ENCODE data around the gene KRTAP9-7. TPM values are rescaled to one million over a fixed set of nuclear protein-coding genes. Genes with fewer than 3 reads are reported as not detected.
A peak's percentile ranks its signal among the peaks of the same experiment; 100 is the strongest.

KRTAP9-7 gene
- total RNA-seq, 1 experiment from 2014 or later: not detected

- peak; percentile 83 for DNase-seq
- no peak overlapping the region for H3K18ac ChIP-seq (ENCODE audit: insufficient read length, low read depth, low read length)
- no peak overlapping the region for H4K8ac ChIP-seq (replicated peaks; ENCODE audit: insufficient read length, low read depth, low read length)
- no peak overlapping the region for H3K56ac ChIP-seq (ENCODE audit: insufficient read length, low read depth, low read length)
- H3K4me1 Mint-ChIP-seq: peaks cover 3 to 4% of the 10 kb centered on the region in 2 experiments; a peak in 2 of 4 replicates
- H3K27me3 ChIP-seq (ENCODE audit: insufficient read depth, low read length): no peaks in the 10 kb centered on the region
- H3K4me2 ChIP-seq (ENCODE audit: insufficient read depth, insufficient read length, low read length): no peak overlapping the region
- no peaks in the 10 kb centered on the region for H3K79me2 ChIP-seq (ENCODE audit: insufficient read depth, low read length)
- peaks cover 2% of the 10 kb centered on the region; the same call in 1 of the 2 replicates for H3K27me3 Mint-ChIP-seq (ENCODE audit: low read depth)
- H3K4ac ChIP-seq (ENCODE audit: low read depth, low read length): no peak overlapping the region
- no peak overlapping the region for H2BK5ac ChIP-seq (ENCODE audit: insufficient read length, low read length)
- H3T11ph ChIP-seq (ENCODE audit: low read length): no peak overlapping the region
- H3K9ac ChIP-seq (ENCODE audit: extremely low read depth, insufficient read length, low read length): no peak overlapping the region
- 0 out of 5 replicates have a peak overlapping the region, but pooled peaks of 1 of the 2 experiments have one; percentile 16 for H3K4me3 Mint-ChIP-seq
- H4K5ac ChIP-seq (ENCODE audit: insufficient read length, low read depth, low read length): no peak overlapping the region
- peak overlapping the region in 1 of 3 experiments; percentile 76; a peak in 1 of 7 replicates for H3K27ac Mint-ChIP-seq
- WGBS (ENCODE audit: extremely low coverage, insufficient read length, low lambda C conversion rate): no CpG with 5 or more reads among the region's 16 CpGs
- no peaks in the 10 kb centered on the region for H3K4me1 ChIP-seq (ENCODE audit: insufficient read depth, low read length)
- H2BK12ac ChIP-seq (ENCODE audit: insufficient read length, low read depth, low read length): no peak overlapping the region
- H3K79me1 ChIP-seq (ENCODE audit: insufficient read depth, low read depth, low read length, poor library complexity, severe bottlenecking): no peaks in the 10 kb centered on the region
- peaks cover 13% of the 10 kb centered on the region in 2 experiments for H3K9me3 Mint-ChIP-seq
- no peaks in the 10 kb centered on the region for H3K9me3 ChIP-seq (ENCODE audit: control insufficient read depth, low read depth, low read length)
- H4K91ac ChIP-seq (ENCODE audit: insufficient read length, low read depth, low read length): no peak overlapping the region
- H3K23ac ChIP-seq (ENCODE audit: insufficient read length, low read depth, low read length): no peak overlapping the region
- H2BK20ac ChIP-seq (ENCODE audit: low read depth, low read length, poor library complexity, severe bottlenecking): no peak overlapping the region
- H2AFZ ChIP-seq (ENCODE audit: low read length): no peak overlapping the region
- no peak overlapping the region for H2AK5ac ChIP-seq (ENCODE audit: insufficient read length, low read length)
- peaks cover 0 to 13% (median 7%) of the 10 kb centered on the region in 3 experiments; a peak in 1 of 7 replicates for H3K36me3 Mint-ChIP-seq (ENCODE audit: insufficient read depth in 1 of 3, low read depth in 3 of 3)
- no peaks in the 10 kb centered on the region for H3K23me2 ChIP-seq (ENCODE audit: insufficient read length, low read depth, low read length, poor library complexity, severe bottlenecking)
- H3K27ac ChIP-seq (ENCODE audit: insufficient read length, low read depth, low read length): no peak overlapping the region
- TF ChIP-seq, protein P1, sequence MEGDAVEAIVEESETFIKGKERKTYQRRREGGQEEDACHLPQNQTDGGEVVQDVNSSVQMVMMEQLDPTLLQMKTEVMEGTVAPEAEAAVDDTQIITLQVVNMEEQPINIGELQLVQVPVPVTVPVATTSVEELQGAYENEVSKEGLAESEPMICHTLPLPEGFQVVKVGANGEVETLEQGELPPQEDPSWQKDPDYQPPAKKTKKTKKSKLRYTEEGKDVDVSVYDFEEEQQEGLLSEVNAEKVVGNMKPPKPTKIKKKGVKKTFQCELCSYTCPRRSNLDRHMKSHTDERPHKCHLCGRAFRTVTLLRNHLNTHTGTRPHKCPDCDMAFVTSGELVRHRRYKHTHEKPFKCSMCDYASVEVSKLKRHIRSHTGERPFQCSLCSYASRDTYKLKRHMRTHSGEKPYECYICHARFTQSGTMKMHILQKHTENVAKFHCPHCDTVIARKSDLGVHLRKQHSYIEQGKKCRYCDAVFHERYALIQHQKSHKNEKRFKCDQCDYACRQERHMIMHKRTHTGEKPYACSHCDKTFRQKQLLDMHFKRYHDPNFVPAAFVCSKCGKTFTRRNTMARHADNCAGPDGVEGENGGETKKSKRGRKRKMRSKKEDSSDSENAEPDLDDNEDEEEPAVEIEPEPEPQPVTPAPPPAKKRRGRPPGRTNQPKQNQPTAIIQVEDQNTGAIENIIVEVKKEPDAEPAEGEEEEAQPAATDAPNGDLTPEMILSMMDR (conservative IDR thresholded peaks at IDR 0.05): peak; percentile 65
- no peak overlapping the region for H2BK120ac ChIP-seq (ENCODE audit: low read depth, low read length, poor library complexity, severe bottlenecking)
- no peak overlapping the region for H2BK15ac ChIP-seq (ENCODE audit: low read depth, low read length)
- no peak overlapping the region; the same call in 1 of the 2 replicates for H3K14ac ChIP-seq (ENCODE audit: insufficient read depth, low read length)
- no peaks in the 10 kb centered on the region for H4K20me1 ChIP-seq (ENCODE audit: control insufficient read depth, insufficient read depth, insufficient read length)
Measured at GRCh38 chr17:41324180-41325075, 48.9 kb downstream of the KRTAP9-7 start.

All from H9 (cell line).